Fibroblast of the conjunctiva (primary cell): ENCODE data around the gene ITPK1.
A peak's percentile ranks its signal among the peaks of the same experiment; 100 is the strongest.

Experiments used
- DNase-seq: peaks from one replicate; pipeline ENCODE4 v3.0.0-alpha.2; 2010; ENCODE audit warnings: low read depth

ITPK1 gene

GRCh38 chr14:93010130-93010499, 105.6 kb downstream of the ITPK1 start:
- DNase-seq, result no peak

GRCh38 chr14:93009471-93010129, 106.1 kb downstream of the ITPK1 start:
- DNase-seq, result no peak

- DNase-seq, result peak; percentile 47
Observed at GRCh38 chr14:93008381-93008780, 107.3 kb downstream of the ITPK1 start.

GRCh38 chr14:93007225-93007997, 108.3 kb downstream of the ITPK1 start:
- DNase-seq, result peak; percentile 22

- DNase-seq, result no peak
Observed at GRCh38 chr14:93006567-93007051, 109.1 kb downstream of the ITPK1 start.

- no peak for DNase-seq
Observed at GRCh38 chr14:93005838-93006237, 109.9 kb downstream of the ITPK1 start.

GRCh38 chr14:93005135-93005813, 110.5 kb downstream of the ITPK1 start:
- DNase-seq, result no peak

- DNase-seq, result no peak
Observed at GRCh38 chr14:93004699-93005082, 111.0 kb downstream of the ITPK1 start.

GRCh38 chr14:93003945-93004698, 111.6 kb downstream of the ITPK1 start:
- DNase-seq, result no peak

- DNase-seq, result no peak
Observed at GRCh38 chr14:93002851-93003298, 112.8 kb downstream of the ITPK1 start.

GRCh38 chr14:93002049-93002448, 113.7 kb downstream of the ITPK1 start:
- no peak for DNase-seq

- no peak for DNase-seq
Observed at GRCh38 chr14:92998946-92999345, 116.8 kb downstream of the ITPK1 start.

- no peak for DNase-seq
Observed at GRCh38 chr14:92997343-92998061, 118.2 kb downstream of the ITPK1 start.

GRCh38 chr14:92995620-92996019, 120.1 kb downstream of the ITPK1 start:
- no peak for DNase-seq

- no peak for DNase-seq
Observed at GRCh38 chr14:92994942-92995341, 120.8 kb downstream of the ITPK1 start.

GRCh38 chr14:92994131-92994676, 121.5 kb downstream of the ITPK1 start:
- DNase-seq, result no peak

GRCh38 chr14:92993302-92993701, 122.4 kb downstream of the ITPK1 start:
- no peak for DNase-seq

GRCh38 chr14:92991536-92991935, 124.2 kb downstream of the ITPK1 start:
- no peak for DNase-seq

GRCh38 chr14:92990456-92991430, 125.0 kb downstream of the ITPK1 start:
- no peak for DNase-seq
